Stimulated activated CD4-positive, alpha-beta T cell treated with anti-CD3 and anti-CD28 coated beads, TNF-alpha, amount 100 ng/mL, for 4 hours (primary cell): Measurements from ENCODE around the gene OR8S1.
"Not testable (repeated sequence)": the region's sequence is repeated elsewhere in the genome, so short reads cannot be mapped to it uniquely, and the experiment has no call there.

ENCODE experiments used
- DNase-seq, 3 experiments: peaks; one replicate each; pipeline ENCODE4 v3.0.0-alpha.2; 2020; ENCODE audit warnings: low read depth in 3 of 3

OR8S1 gene, protein sequence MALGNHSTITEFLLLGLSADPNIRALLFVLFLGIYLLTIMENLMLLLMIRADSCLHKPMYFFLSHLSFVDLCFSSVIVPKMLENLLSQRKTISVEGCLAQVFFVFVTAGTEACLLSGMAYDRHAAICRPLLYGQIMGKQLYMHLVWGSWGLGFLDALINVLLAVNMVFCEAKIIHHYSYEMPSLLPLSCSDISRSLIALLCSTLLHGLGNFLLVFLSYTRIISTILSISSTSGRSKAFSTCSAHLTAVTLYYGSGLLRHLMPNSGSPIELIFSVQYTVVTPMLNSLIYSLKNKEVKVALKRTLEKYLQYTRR

DNA sequence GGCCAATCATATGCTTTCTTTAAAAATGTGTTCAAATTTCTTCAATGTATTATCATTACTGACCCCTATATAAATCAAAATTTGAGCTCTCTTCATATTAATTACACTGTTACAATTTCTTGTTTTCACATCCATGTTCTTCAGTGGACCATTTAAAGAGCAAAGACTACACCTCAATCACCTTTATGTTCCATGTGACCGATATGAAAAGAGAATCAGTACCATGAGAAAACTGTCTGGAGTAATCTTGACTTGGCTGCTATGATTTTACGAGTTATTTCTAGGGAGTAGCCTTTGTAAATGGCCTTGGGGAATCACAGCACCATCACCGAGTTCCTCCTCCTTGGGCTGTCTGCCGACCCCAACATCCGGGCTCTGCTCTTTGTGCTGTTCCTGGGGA lies at the start of gene OR8S1:
OR8S1 (plus strand) TSS at position 301 of the 400 bp plus-strand sequence; CDS start at position 301, 0 bp downstream.
- no peak for DNase-seq

DNA sequence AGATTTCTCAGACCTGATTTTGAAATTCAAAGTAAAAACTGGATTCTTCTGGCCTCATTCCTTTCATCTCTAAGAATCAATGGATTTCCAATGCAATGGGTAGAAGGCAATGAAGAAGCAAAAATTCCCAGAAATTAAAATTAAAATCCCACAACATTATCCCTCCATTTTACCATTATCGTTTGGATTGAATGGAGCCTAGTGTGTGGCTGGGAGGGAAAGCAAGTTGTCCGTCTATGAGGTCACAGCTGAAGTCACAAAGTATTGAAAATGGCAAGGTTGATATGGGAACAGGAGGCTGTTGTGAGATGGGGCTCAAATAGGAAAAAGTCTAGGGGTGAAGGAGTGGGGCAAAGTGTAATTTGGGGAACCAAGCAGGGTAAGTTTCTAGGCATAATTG lies 43.2 kb upstream of the OR8S1 start, which contains the start of gene C12orf54:
C12orf54 (plus strand) TSS at position 301 of the 400 bp plus-strand sequence. CDS start 799 bp downstream, outside the sequence.
- no peak for DNase-seq

DNA sequence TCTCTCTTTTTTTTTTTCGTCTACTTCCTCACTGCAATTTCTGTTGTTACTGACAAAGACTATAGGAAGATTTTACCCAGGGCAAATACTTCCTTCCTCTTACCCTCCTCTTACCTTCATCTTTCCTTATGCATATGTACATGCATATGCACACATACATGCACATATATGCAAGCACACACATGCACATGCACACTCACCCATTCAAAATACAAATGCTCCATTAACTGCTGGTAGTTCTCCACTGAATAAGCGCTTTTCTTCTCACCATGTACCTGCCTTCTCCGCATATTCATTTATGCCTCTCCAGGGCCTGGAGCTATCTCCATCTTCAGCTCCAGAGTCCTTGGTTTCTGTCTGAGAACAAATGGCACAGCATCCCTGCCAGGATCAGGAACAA lies 42.5 kb upstream of the OR8S1 start:
- no peak for DNase-seq

DNA sequence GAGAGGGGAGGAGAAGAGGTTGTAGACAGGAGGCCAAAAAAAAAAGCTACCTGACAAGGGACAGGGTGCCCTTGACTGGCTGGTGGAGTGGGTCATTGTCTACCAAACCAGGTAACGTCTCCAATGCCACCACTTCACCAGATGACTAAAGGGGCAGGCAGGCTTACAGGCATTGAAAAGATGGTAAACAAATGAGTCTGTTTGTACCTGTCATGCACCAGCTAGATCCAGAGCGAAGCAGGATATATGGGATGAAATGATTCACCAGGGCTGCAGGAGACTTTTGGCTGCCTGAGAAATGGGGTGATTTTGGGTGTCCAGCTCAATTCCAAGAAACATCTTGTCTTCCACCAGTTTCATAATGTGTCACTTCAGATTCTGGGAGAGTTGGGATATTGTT lies 39.2 kb upstream of the OR8S1 start:
- no peak for DNase-seq

DNA sequence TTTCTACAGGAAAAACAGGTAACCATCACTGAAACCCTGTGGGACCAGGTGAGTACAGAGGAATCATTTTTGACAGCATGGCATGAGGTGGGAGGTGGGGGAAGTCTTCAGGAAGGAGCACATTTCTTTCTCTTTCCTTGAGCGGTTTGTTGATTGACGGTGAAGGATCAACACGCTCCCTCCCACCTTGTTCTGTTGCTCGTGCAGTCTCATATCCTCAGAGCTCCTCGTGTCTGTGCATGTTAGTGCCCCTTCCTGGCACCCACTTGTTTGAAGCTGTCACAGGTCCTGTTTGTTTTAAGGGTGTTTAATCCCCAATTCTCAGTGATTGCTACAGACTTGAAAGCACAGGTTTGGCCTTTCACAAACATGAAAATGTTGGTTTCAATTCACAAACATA lies 38.8 kb upstream of the OR8S1 start:
- no peak for DNase-seq

DNA sequence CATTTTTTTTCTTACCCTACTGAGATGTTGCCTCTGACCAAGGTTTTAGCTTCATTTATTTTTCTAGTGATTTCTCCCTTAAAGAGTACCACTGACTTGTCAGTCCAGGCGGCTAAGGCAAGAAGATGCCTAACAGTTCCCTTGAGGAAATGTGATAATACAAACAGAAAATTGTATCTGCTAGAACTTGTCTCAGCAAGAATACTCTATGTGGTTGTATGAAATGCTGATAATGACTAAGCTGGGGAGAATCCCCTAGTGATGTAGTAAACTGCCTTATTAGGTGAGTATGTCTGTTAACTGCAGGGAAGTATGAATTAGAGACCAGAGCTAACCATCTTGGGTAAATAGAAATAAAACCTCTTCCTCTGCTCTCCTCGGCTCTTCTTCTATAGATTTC lies 36.4 kb upstream of the OR8S1 start:
- no peak for DNase-seq

DNA sequence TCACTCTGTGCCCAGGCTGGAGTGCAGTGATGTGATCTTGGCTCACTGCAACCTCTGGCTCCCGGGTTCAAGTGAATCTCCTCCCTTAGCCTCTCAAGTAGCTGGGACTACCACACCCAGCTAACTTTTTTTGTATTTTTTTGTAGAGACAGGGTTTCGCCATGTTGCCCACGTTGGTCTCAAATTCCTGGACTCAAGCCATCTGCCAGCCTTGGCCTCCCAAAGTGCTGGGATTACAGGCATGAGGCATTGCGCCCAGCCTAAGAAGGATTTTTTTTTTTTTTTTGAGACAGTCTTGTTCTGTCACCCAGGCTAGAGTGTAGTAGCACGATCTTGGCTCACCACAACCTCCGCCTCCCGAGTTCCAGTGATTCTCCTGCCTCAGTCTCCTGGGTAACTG lies 36.0 kb upstream of the OR8S1 start:
- DNase-seq: not testable (repeated sequence)

DNA sequence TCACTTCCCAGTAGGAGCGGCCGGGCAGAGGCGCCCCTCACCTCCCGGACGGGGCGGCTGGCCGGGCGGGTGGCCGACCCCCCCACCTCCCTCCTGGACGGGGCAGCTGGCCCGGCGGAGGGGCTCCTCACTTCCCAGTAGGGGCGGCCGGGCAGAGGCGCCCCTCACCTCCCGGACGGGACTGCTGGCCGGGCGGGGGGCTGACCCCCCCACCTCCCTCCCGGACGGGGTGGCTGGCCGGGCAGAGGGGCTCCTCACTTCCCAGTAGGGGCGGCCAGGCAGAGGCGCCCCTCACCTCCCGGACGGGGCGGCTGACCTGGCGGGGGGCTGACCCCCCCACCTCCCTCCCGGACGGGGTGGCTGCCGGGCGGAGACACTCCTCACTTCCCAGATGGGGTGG lies 25.2 kb upstream of the OR8S1 start:
- DNase-seq: not testable (repeated sequence)

DNA sequence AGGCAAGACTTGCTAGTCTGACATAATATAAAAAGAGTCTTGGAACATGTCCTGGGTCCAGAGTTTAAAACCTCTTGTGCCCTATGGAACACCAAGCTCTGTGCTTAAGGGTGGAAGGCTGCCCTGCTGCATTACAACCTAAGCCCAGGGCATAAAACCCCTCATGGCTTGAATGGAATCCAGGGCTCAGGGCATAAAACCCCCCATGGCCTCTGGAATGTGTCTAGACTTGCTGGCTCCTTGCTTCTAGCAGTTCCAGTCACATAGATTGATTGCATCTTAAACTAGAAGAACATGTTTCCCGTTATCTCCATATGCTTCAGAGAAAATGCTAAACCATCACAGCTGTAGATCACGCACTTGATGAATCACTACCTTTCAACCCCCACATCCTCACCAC lies 18.6 kb upstream of the OR8S1 start:
- not testable (repeated sequence) for DNase-seq

DNA sequence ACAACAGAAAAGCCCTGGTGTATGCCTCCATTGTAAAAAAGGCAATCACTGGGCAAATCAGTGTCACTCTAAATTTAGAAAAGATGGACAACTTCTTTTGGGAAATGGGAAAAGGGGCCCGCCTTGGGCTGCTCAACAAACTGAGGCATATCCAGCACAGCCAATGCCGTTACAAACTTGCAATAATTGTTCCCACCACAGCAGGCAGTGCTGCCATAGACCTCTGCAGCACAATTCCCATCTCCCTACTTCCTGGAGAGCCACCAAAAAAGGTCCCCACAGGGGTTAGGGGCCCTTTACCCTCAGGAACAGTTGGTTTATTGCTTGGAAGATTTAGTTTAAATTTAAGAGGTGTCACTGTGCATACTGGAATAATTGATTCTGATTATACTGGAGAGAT lies 16.4 kb upstream of the OR8S1 start:
- no peak for DNase-seq

DNA sequence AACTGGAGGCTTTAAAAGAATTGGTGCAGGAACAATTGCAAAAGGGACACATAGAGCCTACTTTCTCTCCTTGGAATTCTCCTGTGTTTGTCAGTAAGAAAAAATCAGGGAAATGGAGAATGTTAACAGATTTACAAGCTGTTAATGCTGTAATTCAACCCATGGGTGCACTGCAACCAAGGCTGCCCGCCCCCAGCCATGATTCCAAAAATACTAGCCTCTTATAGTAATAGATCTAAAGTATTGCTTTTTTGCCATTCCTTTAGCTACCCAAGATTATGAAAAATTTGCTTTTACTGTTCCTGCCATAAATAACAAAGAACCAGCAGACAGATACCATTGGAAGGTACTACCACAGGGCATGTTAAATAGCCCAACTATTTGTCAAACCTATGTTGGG lies 15.3 kb upstream of the OR8S1 start:
- no peak for DNase-seq

DNA sequence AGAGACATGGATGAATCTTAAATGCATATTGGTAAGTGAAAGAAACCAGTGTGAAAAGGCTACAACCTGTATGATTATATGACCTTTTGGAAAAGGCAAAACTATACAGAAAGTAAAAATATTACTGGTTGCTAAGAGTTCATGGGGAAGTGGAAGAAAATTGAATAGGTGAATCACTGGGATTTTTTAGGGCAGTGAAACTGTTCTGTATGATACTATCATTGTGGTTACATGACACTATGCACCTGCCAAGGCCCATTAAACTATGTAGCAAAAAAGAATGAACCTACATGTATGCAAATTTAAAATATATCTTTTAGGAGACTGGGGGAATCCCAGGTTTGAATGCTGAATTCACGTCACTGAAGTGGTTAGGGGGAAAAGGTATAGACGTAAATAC lies 12.6 kb upstream of the OR8S1 start:
- no peak for DNase-seq

DNA sequence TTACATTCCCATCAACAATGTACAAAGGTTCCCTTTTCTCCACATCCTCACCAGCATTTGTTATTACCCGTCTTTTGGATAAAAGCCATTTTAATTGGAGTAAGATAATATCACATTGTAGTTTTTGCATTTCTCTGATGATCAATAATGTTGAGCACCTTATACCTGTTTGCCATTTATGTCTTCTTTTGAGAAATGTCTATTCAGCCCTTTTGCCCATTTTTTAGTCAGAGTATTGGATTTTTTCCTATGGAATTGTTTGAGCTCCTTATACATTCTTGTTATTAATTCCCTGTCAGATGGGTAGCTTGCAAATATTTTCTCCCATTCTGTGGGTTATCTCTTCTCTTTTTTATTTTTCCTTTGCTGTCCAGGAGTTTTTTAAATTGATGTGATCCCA lies 10.7 kb upstream of the OR8S1 start:
- DNase-seq: no peak

DNA sequence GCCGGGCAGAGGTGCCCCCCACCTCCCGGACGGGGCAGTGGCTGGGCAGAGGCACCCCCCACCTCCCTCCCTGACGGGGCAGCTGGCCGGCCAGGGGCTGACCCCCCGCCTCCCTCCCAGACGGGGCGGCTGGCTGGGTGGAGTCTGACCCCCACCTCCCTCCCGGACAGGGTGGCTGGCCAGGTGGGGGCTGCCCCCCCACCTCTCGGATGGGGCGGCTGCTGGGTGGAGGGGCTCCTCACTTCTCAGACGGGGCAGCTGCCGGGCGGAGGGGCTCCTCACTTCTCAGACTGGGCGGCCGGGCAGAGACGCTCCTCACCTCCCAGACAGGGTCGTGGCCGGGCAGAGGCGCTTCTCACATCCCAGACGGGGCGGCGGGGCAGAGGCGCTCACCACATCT lies 5.1 kb upstream of the OR8S1 start:
- not testable (repeated sequence) for DNase-seq

DNA sequence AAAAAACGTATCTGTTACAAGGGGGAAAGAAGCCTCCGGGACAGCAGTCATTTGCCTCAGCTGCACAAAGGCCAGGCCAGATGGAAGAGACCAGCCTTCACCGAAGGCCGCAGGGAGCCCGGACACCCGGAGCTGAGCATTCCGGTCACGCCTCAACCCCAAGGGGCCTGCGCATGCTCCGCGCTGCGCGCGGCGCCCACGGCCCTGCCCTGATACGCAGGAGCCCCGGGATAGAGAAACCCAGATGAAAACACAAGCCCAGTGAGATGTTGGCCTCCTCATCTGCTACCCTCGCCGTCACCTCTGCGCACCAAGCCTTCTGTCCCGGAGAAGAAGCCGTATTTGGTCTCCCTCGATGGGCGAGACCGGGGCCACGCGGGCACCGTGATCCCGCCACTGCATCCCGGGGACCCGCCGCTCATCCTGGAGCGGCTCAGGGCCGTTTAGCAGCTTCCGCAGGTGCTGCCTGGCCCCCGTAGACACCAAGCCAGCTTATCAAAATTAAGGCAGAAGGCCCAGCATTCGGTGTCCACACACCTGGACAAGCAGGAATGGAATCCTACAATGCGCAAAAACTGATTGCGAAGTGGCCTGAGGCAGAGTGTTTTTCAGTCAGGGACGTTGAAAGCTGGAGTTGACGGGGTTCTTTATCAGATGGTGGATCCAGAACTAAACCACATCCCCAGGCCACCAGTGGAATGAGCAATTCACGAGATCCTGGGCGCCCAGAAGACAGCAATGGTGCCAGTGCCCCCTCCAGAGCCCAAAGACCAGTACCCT lies 2.6 kb downstream of the OR8S1 start:
- no peak for DNase-seq

DNA sequence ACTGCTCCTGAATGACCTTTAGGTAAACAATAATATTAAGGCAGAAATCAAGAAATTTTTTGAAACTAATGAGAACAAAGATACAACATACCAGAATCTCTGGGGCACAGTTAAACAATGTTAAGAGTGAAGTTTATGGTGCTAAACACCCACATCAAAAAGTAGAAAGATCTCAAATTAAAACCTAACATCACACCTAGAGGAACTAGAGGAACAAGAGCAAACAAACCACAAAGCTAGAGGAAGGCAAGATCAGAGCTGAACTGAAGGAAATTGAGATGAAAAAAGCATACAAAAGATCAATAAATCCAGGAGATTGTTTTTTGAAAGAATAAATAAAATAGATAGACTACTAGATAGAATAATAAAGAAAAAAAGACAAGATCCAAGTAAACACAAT lies 7.2 kb downstream of the OR8S1 start:
- no peak for DNase-seq

DNA sequence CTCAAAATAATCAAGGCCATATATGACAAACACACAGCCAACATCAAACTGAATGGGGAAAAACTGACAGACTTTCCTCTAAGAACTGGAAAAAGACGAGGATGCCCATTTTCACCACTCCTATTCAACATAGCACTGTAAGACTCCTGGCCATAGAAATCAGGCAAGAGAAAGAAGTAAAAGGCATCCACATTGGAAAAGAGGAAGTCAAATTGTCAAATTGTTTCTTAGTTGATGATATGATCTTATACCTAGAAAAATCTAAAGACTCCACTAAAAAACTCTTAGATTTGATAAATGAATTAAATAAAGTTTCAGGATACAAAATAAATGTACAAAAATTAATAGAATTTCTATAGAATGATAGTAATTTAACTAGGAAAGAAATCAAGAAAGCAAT lies 11.2 kb downstream of the OR8S1 start:
- DNase-seq: no peak

DNA sequence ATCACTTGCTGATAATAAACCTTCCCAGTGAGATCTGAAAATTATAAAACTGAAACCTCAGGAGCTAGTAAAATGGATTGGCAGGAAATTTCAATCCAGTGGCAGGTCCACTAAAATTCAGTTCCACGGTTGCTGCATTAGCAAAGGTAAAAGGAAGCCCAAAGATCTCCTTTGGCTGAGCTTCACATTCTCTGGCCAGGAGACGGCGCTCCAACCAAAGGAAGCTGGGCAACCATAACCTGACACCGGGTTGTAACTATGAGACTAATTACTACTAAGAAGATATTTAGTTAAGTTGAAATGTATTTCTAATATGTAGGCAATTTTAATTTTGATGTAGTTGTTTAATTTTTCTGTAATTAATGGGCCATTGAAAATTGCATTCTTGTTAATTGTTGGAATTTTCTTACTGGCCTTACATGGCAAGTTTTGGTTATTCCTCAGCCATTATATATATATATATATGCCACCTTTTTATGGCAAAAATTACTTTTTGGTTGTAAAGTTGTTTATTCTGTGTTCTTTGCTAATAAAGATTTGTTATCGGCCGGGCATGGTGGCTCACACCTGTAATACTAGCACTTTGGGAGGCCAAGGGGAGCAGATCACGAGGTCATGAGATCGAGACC lies 17.0 kb downstream of the OR8S1 start:
- DNase-seq: peak in 2 of 3 experiments; percentile 1 to 21

DNA sequence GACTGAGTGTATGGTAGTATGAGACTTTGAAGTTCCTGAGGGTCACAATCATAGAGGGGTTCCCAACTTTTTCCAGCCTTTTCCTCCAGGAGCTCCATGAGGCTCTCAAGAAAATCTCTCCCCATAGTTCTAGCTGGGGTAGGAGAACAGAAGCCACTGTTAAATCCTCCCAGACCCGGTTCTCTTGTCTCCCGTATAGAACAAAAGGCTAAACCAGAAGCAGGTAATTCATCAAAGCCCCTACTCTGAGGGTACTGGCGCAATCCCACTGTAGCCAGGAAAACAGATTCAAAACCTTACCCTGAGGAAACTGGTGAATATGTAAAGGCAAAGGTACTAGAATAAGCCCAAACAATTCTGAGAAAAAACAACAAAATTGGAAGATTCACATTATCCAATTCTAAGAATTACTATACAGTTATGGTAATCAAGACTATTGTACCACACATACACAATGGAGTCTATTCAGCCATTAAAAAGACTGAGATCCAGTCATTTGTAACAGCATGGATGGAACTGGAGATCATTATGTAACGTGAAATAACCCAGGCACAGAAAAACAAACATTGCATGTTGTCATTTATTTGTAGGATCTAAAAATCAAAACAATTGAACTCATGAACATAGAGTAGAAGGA lies 20.5 kb downstream of the OR8S1 start:
- no peak for DNase-seq

DNA sequence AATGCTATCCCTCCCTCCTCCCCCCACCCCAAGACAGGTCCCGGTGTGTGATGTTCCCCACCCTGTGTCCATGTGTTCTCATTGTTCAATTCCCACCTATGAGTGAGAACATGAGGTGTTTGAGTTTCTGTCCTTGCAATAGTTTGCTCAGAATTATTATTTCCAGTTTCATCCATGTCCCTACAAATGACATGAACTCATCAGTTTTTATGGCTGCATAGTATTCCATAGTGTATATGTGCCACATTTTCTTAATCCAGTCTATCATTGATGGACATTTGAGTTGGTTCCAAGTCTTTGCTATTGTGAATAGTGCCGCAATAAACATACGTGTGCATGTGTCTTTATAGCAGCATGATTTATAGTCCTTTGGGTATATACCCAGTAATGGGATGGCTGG lies 21.6 kb downstream of the OR8S1 start:
- not testable (repeated sequence) for DNase-seq

DNA sequence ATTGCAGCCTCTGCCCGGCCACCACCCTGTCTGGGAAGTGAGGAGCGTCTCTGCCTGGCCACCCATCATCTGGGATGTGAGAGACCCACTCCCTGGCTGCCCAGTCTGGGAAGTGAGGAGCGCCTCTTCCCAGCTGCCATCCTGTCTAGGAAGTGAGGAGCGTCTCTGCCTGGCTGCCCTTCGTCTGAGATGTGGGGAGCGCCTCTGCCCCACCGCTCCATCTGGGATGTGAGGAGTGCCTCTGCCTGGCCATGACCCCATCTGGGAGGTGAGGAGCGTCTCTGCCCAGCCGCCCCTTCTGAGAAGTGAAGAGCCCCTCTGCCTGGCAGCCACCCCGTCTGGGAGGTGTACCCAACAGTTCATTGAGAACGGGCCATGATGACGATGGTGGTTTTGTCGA lies 26.2 kb downstream of the OR8S1 start:
- not testable (repeated sequence) for DNase-seq

DNA sequence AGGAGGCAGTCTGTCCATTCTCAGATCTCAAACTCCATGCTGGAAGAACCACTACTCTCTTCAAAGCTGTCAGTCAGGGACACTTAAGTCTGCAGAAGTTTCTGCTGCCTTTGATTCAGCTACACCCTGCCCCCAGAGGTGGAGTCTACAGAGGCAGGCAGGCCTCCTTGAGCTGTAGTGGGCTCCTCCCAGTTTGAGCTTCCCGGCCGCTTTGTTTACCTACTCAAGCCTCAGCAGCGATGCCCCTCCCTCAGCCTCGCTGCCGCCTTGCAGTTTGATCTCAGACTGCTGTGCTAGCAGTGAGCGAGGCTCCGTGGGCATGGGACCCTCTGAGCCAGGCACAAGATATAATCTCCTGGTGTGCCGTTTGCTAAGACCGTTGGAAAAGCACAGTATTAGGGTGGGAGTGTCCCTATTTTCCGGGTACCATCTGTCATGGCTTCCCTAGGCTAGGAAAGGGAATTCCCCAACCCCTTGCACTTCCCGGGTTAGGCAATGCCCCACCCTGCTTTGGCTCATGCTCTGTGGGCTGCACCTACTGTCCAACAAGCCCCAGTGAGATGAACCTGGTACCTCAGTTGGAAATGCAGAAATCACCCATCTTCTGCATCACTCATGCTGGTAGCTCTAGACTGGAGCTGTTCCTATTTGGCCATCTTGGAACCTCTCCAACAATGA lies 28.4 kb downstream of the OR8S1 start:
- peak in 1 of 3 experiments; percentile 6 for DNase-seq
